VCaP (cell line): Measurements from ENCODE around the gene A4GNT.

Source experiments
- H3K27ac ChIP-seq: fragments of 450-650 bp; 2 replicates; pipeline ENCODE4 v1.5.1; 2017
- TF ChIP-seq, protein P1 (sequence below): fragments of 450-650 bp; conservative IDR thresholded peaks from 2 replicates; pipeline ENCODE4 v1.5.1; 2017; ENCODE audit warnings: mild to moderate bottlenecking, moderate library complexity

Gene A4GNT

GRCh38 chr3:138082085-138082991 is 49.9 kb downstream of the A4GNT start:
- H3K27ac ChIP-seq = no peak overlapping the region
- TF ChIP-seq, protein P1, sequence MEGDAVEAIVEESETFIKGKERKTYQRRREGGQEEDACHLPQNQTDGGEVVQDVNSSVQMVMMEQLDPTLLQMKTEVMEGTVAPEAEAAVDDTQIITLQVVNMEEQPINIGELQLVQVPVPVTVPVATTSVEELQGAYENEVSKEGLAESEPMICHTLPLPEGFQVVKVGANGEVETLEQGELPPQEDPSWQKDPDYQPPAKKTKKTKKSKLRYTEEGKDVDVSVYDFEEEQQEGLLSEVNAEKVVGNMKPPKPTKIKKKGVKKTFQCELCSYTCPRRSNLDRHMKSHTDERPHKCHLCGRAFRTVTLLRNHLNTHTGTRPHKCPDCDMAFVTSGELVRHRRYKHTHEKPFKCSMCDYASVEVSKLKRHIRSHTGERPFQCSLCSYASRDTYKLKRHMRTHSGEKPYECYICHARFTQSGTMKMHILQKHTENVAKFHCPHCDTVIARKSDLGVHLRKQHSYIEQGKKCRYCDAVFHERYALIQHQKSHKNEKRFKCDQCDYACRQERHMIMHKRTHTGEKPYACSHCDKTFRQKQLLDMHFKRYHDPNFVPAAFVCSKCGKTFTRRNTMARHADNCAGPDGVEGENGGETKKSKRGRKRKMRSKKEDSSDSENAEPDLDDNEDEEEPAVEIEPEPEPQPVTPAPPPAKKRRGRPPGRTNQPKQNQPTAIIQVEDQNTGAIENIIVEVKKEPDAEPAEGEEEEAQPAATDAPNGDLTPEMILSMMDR = no peak

DNA sequence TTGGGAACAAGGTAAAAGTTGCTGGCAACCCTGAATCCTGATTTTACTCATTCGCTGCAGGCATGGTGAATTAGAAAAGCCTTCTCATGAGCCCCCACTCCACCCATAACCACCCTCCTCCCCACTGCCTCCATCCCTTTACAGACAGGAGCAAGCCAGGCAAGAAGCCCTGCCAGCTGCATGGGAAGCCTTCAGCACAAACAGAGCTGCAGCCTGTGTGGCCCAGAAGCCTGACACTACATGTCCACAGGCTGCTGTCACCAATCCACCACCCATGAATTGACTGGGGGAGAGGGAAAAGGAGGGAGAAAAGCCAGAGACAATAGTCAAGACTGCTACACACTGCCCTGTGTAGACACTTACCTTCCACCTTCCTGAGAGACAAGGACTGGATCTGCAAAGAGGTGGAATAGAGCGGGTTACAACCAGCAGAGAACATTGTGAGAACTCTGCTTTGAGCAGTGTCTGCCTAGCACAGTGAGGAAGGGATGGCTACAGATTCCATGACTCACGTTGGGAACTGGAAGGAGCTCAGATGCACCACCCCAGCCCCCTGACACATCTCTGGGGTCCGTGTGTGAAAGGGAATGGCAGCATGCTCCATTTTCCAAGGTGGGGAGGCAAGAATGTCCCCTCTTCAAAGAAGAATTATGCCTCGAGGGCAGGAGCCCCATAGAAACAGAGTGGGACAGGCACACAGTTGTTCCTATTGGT is 50.7 kb downstream of the A4GNT start:
- TF ChIP-seq, protein P1 = no peak
- no peak overlapping the region for H3K27ac ChIP-seq

- H3K27ac ChIP-seq = no peak overlapping the region
- TF ChIP-seq, protein P1 = no peak
These were observed 52.3 kb downstream of the A4GNT start for GRCh38 chr3:138079901-138080300.

- TF ChIP-seq, protein P1 = no peak
- no peak overlapping the region for H3K27ac ChIP-seq
These were observed 53.3 kb downstream of the A4GNT start for GRCh38 chr3:138078901-138079344.

- H3K27ac ChIP-seq = no peak overlapping the region
- TF ChIP-seq, protein P1 = no peak
These were observed 54.1 kb downstream of the A4GNT start for GRCh38 chr3:138078096-138078495.
